Large intestine (tissue), 3 donors: Measurements from ENCODE around the gene ALK. TPM values are rescaled to one million over a fixed set of nuclear protein-coding genes. Genes with fewer than 3 reads are reported as not detected.

Experiments
- DNase-seq, 2 donors: peaks; one replicate each; pipeline versions ENCODE4 v3.0.0 to v3.0.0-alpha.2; 2013
- H3K27ac ChIP-seq: one replicate; pipeline ENCODE4 v1.5.1; 2013; ENCODE audit warnings: low read length
- H3K27me3 ChIP-seq: 2 replicates; pipeline ENCODE4 v1.6.1; 2013; ENCODE audit warnings: low read length; ENCODE audit not compliant: control insufficient read depth, insufficient read depth
- H3K36me3 ChIP-seq: 2 replicates; pipeline ENCODE4 v1.6.1; 2013; ENCODE audit warnings: low read length; ENCODE audit not compliant: control insufficient read depth, insufficient read depth
- H3K4me1 ChIP-seq: one replicate; pipeline ENCODE4 v1.6.1; 2013; ENCODE audit warnings: low read length; ENCODE audit not compliant: control insufficient read depth, insufficient read depth
- H3K4me3 ChIP-seq: one replicate; pipeline ENCODE4 v1.5.1; 2013; ENCODE audit warnings: low read length
- H3K9me3 ChIP-seq: one replicate; pipeline ENCODE4 v1.6.1; 2013; ENCODE audit warnings: mild to moderate bottlenecking, low read depth, low read length, moderate library complexity; ENCODE audit not compliant: control insufficient read depth
- WGBS: methylation state at CpG from one replicate; pipeline ENCODE4 v1.1.5; 2013; ENCODE audit warnings: low lambda C conversion rate; ENCODE audit not compliant: insufficient coverage; 5-methylcytosine and 5-hydroxymethylcytosine counted together
- polyA plus RNA-seq: library from polyadenylated mRNA; unstranded; fragments of 120-200 nt; gene quantifications from one replicate; pipeline ENCODE4 v1.2.1, GENCODE V29; 2013

Gene ALK
- polyA plus RNA-seq, 1 donor = 1.5 TPM

DNA sequence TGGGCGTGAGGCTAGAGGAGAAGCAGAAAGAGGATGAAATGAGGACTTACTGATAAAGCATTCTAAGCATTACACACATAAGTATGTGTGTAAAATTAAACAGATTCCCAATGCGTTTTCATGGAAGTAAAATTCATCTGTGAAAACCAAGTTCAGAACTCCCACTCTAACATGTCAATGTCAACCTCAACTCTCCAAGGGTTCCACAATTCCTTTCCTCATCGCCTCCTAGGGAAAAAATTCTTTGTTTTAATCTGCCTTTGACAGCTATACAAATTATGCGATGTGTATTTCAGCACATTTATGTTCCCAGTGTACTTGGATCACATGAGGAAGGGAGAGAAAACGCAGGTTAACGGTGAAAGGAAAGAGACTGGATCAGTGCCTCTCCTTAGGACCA, 729.6 kb downstream of the ALK start:
- H3K27ac ChIP-seq = no peak overlapping the region
- WGBS = no CpG with 5 or more reads among the region's 6 CpGs
- no peaks in the 10 kb centered on the region for H3K27me3 ChIP-seq
- H3K4me3 ChIP-seq = no peak overlapping the region
- no peaks in the 10 kb centered on the region for H3K36me3 ChIP-seq
- H3K9me3 ChIP-seq = no peaks in the 10 kb centered on the region
- H3K4me1 ChIP-seq = no peaks in the 10 kb centered on the region
- no peak for DNase-seq

DNA sequence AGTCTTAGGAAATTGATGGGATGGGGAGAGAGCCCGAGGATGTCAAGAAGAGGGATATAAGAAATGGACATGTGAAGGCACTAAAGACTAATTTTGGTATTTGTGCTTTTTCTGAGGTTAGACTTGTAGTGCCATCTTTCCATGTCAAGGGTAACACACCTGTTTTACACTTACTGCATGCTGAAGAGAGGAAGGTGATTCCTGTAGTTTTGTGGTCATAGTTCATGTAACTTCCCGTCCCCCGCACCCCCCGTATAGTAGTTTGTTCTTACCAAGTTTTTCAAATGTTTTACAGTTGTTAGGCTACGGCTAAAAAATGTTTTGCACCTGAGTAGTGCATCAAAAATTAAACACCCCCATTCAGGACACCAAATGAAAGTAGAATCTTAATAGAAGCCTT, 732.3 kb downstream of the ALK start:
- Histone ChIP-seq H3K27ac (no peak overlapping the region), H3K27me3 (no peaks in the 10 kb centered on the region), H3K4me1 (no peaks in the 10 kb centered on the region), H3K36me3 (no peaks in the 10 kb centered on the region), H3K9me3 (no peaks in the 10 kb centered on the region), H3K4me3 (no peak overlapping the region)
- no CpG with 5 or more reads among the region's 5 CpGs for WGBS
- no peak for DNase-seq

DNA sequence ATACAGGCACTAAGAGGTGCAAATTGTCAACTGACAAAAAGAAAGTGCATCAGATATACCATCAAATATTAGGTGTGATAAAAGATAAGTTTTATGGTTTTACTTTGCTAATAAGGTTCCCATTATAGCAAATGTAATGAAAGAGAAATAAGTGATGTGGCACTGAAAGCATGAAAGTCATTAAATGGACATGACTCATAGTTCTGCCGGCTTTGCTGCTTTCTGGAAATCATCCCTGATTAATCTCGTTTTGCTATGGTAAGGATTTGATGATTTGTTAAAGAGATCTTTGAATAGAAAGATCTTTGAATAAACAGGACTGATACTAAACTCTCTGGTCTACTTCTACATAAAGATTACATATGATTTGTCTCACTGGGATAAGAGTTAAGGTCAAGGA, 733.5 kb downstream of the ALK start:
- 86% methylated on average over 1 of the region's 2 CpGs for WGBS
- no peak overlapping the region for H3K27ac ChIP-seq
- no peaks in the 10 kb centered on the region for H3K36me3 ChIP-seq
- no peaks in the 10 kb centered on the region for H3K4me1 ChIP-seq
- H3K4me3 ChIP-seq = no peak overlapping the region
- no peaks in the 10 kb centered on the region for H3K27me3 ChIP-seq
- H3K9me3 ChIP-seq = no peaks in the 10 kb centered on the region
- no peak for DNase-seq

DNA sequence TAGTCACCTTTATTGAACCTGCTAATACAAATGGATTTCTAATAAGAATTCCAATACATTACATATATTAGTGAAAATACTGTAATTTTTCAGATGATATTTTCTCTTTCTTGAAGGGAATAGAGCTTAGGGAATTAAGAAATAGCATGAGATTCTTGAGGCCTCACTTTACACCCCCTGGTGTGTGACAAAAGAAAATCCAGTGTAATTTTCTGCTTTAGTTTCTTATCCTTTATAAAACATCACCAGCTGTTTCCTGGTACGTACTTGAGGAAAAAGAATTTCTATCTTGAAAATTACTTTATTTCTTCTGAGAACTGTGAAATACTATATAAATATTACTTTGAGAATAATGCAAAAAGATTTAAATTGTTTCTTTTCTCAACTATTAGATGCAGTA, 734.6 kb downstream of the ALK start:
- DNase-seq = no peak
- Histone ChIP-seq H3K9me3 (no peaks in the 10 kb centered on the region), H3K4me1 (no peaks in the 10 kb centered on the region), H3K27me3 (no peaks in the 10 kb centered on the region), H3K36me3 (no peaks in the 10 kb centered on the region), H3K27ac (no peak overlapping the region), H3K4me3 (no peak overlapping the region)
- 100% methylated on average over 1 of the region's 1 CpG for WGBS

DNA sequence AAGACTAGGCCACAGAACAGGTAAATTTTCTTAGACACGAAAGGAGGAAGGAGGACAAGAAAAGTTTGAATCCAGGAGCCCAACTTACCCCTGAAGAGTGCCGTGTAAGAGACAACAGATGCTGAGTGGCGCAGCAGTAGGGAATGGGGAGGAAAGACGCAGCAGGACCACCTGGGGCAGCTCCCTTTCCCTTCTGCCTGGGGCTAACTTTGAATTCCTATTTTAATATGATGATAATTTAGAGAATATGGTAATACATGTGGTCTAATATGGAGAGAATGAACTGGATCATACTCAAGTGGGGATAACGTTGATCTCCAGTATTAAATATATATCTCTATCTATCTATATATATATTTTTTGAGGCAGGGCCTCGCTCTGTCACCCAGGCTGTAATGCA, 736.9 kb downstream of the ALK start:
- DNase-seq = no peak
- Histone ChIP-seq H3K4me1 (no peaks in the 10 kb centered on the region), H3K4me3 (no peak overlapping the region), H3K36me3 (no peaks in the 10 kb centered on the region), H3K27ac (no peak overlapping the region), H3K27me3 (peaks cover 2% of the 10 kb centered on the region), H3K9me3 (no peaks in the 10 kb centered on the region)
- WGBS = no CpG with 5 or more reads among the region's 6 CpGs

DNA sequence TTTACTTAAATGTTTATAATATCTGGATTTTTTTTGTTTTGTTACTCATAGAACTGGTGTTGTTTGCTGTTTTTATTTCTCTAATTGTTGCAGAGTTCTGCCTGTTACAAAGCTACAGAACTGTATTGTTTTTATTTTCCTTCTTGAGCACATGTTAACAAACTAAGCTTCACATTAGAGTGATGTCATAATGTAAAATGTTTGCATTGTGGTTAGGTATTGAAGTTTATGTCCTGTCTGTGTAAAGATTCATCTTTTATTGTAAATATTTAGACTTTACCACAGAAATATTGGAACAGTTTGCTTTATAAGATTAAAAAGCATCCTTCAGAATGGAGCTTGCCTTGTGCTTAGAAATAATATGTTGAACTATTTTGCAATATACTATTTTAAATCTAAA, 738.5 kb downstream of the ALK start:
- no peak for DNase-seq
- H3K27me3 ChIP-seq = peaks cover 2% of the 10 kb centered on the region
- H3K4me1 ChIP-seq = no peaks in the 10 kb centered on the region
- no peaks in the 10 kb centered on the region for H3K9me3 ChIP-seq
- no peak overlapping the region for H3K4me3 ChIP-seq
- H3K27ac ChIP-seq = no peak overlapping the region
- no peaks in the 10 kb centered on the region for H3K36me3 ChIP-seq

DNA sequence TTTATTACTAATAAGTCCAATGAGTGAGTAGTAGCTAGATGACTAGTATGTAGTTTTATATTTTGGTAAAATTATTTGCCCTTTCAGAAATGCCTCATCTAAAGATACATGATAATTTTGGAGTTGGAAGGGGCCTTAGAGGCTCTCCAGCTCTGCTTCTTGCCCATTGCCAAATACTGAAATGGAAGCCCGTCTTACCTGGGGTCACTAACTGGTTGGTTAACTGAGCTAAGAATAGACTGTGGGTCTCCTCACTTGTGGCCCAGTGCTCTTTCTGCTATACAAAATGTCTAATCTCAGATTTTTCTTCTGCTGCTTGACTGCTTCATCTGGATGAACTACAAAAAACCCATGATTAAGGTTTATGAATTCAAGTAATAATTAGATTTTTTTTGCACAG, 739.1 kb downstream of the ALK start:
- Histone ChIP-seq H3K27ac (no peak overlapping the region), H3K4me3 (no peak overlapping the region), H3K4me1 (no peaks in the 10 kb centered on the region), H3K9me3 (no peaks in the 10 kb centered on the region), H3K27me3 (peaks cover 2% of the 10 kb centered on the region), H3K36me3 (no peaks in the 10 kb centered on the region)
- no peak for DNase-seq
- no CpG with 5 or more reads among the region's 1 CpG for WGBS

DNA sequence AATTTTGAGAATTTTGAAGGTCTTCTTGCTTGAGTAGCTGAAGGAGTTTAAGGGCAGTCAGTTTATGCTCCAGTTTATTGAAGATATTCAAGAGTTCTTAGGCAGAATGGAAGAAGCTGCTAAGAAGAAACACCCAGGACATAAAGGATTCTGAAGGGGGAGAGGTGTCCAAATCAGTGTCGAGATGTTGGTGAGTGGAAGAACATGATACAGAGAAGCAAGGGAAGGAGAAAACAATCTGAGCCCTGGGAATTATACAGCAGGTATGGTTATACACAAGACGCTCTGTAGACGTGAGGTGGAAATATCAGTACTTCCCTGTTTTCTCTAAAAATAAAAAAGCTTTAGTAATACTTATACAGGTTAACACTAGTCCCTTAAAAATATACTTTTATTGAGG, 746.0 kb downstream of the ALK start:
- no peaks in the 10 kb centered on the region for H3K4me1 ChIP-seq
- no peak for DNase-seq
- no peaks in the 10 kb centered on the region for H3K9me3 ChIP-seq
- WGBS = 93% methylated on average over 2 of the region's 3 CpGs
- no peak overlapping the region for H3K4me3 ChIP-seq
- H3K36me3 ChIP-seq = no peaks in the 10 kb centered on the region
- no peak overlapping the region for H3K27ac ChIP-seq
- peaks cover 2% of the 10 kb centered on the region for H3K27me3 ChIP-seq

DNA sequence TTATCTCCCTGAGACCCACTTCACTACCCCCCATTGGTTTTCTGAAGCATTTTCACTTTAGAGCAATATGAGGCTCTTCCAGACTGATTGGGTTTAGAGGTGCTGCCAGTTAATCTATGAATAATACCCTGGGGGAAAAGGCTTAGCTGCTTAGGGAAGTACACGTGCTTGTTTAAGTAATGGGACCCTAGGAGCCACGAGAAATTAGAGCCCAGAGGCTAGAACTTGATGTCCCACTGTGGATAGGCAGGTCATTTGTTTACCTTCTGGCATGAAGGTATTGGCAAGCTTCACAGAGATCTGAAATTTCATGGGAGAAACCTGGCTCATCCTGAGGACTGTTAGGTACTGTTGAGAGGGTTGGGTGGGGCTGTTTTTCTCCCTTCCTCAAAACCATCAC, 746.4 kb downstream of the ALK start:
- Histone ChIP-seq H3K9me3 (no peaks in the 10 kb centered on the region), H3K4me1 (no peaks in the 10 kb centered on the region), H3K27me3 (no peaks in the 10 kb centered on the region), H3K27ac (no peak overlapping the region), H3K4me3 (no peak overlapping the region), H3K36me3 (no peaks in the 10 kb centered on the region)
- no peak for DNase-seq
- no CpG with 5 or more reads among the region's 2 CpGs for WGBS

DNA sequence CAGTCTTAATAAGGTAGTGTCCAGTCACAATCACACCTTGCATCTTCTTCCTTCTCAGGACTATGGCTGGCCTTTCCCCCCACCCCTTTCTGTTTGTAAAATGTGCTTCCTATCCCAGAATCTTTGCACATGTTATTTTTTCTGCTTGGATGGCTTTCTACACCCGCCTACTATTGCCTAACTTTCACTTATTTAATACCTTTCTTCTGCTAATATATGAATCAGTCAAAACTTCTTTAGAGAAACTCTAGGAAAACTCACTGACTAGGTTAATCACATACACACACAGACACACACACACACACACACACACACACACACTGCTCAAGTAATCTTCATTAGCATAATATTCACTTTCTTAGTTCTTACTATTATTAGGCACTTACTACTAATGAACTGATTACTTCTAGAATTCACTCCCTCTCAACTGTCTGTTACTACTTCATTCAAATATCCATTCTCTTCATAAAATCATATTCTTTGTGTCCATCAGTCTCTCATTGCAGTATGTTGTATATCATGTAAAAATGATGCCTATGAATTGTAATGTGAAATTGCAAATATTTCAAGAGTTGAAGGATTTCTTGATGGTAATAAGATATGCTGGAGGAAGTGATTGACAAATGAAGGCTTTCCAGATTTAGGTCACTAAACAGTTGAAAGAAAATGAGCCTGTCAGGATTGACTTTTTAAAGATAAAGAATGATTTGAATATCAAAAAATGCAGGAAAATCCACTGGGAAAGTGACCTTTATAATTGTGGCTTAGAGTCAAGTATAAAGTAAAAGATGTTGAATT, 754.9 kb downstream of the ALK start:
- 86% methylated on average over 1 of the region's 1 CpG for WGBS
- Histone ChIP-seq H3K27ac (no peak overlapping the region), H3K4me3 (no peak overlapping the region), H3K9me3 (no peaks in the 10 kb centered on the region), H3K36me3 (no peaks in the 10 kb centered on the region), H3K27me3 (peaks cover 2% of the 10 kb centered on the region), H3K4me1 (no peaks in the 10 kb centered on the region)
- DNase-seq = no peak
